ENCODE results near the gene MT1HL1. TPM values are rescaled to one million over a fixed set of nuclear protein-coding genes. Genes with fewer than 3 reads are reported as not detected.

Gene MT1HL1
- total RNA-seq, 3 donors from 2014 or later (not counting 1 experiment from before 2014, with no cell fraction given) = not detected

GRCh38 chr1:237045278-237046016, 41.2 kb upstream of the MT1HL1 start:
- intact Hi-C loops (cut with micrococcal nuclease) = no loop called here
- no peaks in the 10 kb centered on the region for H3K4me1 ChIP-seq (ENCODE audit: control insufficient read depth, insufficient read depth, low read length)
- 8% methylated on average over 1 of the region's 3 CpGs for WGBS (ENCODE audit: insufficient coverage)

GRCh38 chr1:237043846-237044636, 39.8 kb upstream of the MT1HL1 start:
- no peak overlapping the region for H3K27ac Mint-ChIP-seq
- H3K4me1 Mint-ChIP-seq = peaks cover 0 to 4% of the 10 kb centered on the region in 2 donors
- no peak for ATAC-seq
- intact Hi-C loops (cut with micrococcal nuclease) = no loop called here
- H3K27me3 ChIP-seq (ENCODE audit: control insufficient read depth, insufficient read depth, low read length) = peaks cover 16% of the 10 kb centered on the region
- no peak for DNase-seq
- H3K9me3 Mint-ChIP-seq = no peaks in the 10 kb centered on the region
- peaks cover 26 to 34% of the 10 kb centered on the region in 2 donors for H3K27me3 Mint-ChIP-seq (ENCODE audit: low read depth in 2 of 2)
- peaks cover 5% of the 10 kb centered on the region for H3K36me3 Mint-ChIP-seq
- no peak overlapping the region for H3K4me3 ChIP-seq (ENCODE audit: low read length)
- no peak overlapping the region for H3K4me3 Mint-ChIP-seq
- no peaks in the 10 kb centered on the region for H3K36me3 ChIP-seq (ENCODE audit: control insufficient read depth, insufficient read depth, low read length)
- no peak for TF ChIP-seq CTCF (IDR thresholded peaks at IDR 0.05)
- no peak overlapping the region for H3K27ac ChIP-seq (ENCODE audit: low read length)
- no peaks in the 10 kb centered on the region for H3K9me3 ChIP-seq (ENCODE audit: control insufficient read depth, insufficient read depth, low read length)
- WGBS (ENCODE audit: insufficient coverage) = 10% methylated on average over 11 of the region's 14 CpGs
- H3K4me1 ChIP-seq (ENCODE audit: control insufficient read depth, insufficient read depth, low read length) = no peaks in the 10 kb centered on the region

More at GRCh38 chr1:237045278-237046016, 41.2 kb upstream of the MT1HL1 start:
- H3K27me3 ChIP-seq (ENCODE audit: control insufficient read depth, insufficient read depth, low read length) = peaks cover 16% of the 10 kb centered on the region
- H3K27ac ChIP-seq (ENCODE audit: low read length) = no peak overlapping the region
- peaks cover 0 to 4% of the 10 kb centered on the region in 2 donors for H3K4me1 Mint-ChIP-seq
- no peak overlapping the region for H3K27ac Mint-ChIP-seq
- DNase-seq = no peak
- TF ChIP-seq CTCF (IDR thresholded peaks at IDR 0.05) = no peak
- H3K36me3 ChIP-seq (ENCODE audit: control insufficient read depth, insufficient read depth, low read length) = no peaks in the 10 kb centered on the region
- H3K36me3 Mint-ChIP-seq = peaks cover 5% of the 10 kb centered on the region
- ATAC-seq = no peak
- no peaks in the 10 kb centered on the region for H3K9me3 Mint-ChIP-seq
- H3K4me3 ChIP-seq (ENCODE audit: low read length) = no peak overlapping the region
- no peak overlapping the region for H3K4me3 Mint-ChIP-seq
- peaks cover 23 to 33% of the 10 kb centered on the region in 2 donors for H3K27me3 Mint-ChIP-seq (ENCODE audit: low read depth in 2 of 2)
- H3K9me3 ChIP-seq (ENCODE audit: control insufficient read depth, insufficient read depth, low read length) = no peaks in the 10 kb centered on the region

- H3K27me3 Mint-ChIP-seq (ENCODE audit: low read depth in 2 of 2) = peaks cover 26 to 34% of the 10 kb centered on the region in 2 donors
- Histone ChIP-seq H3K9me3 (ENCODE audit: control insufficient read depth, insufficient read depth, low read length) (no peaks in the 10 kb centered on the region), H3K36me3 (ENCODE audit: control insufficient read depth, insufficient read depth, low read length) (no peaks in the 10 kb centered on the region), H3K27ac (ENCODE audit: low read length) (no peak overlapping the region), H3K27me3 (ENCODE audit: control insufficient read depth, insufficient read depth, low read length) (peaks cover 16% of the 10 kb centered on the region), H3K4me1 (ENCODE audit: control insufficient read depth, insufficient read depth, low read length) (no peaks in the 10 kb centered on the region), H3K4me3 (ENCODE audit: low read length) (no peak overlapping the region)
- H3K9me3 Mint-ChIP-seq = no peaks in the 10 kb centered on the region
- intact Hi-C loops (cut with micrococcal nuclease) = no loop called here
- H3K4me3 Mint-ChIP-seq = no peak overlapping the region
- DNase-seq (no peak), ATAC-seq (no peak)
- 4% methylated on average over 55 of the region's 55 CpGs for WGBS (ENCODE audit: insufficient coverage)
- peaks cover 0 to 4% of the 10 kb centered on the region in 2 donors for H3K4me1 Mint-ChIP-seq
- H3K27ac Mint-ChIP-seq = no peak overlapping the region
- H3K36me3 Mint-ChIP-seq = peaks cover 5% of the 10 kb centered on the region
- no peak for TF ChIP-seq CTCF (IDR thresholded peaks at IDR 0.05)
Observed at GRCh38 chr1:237042892-237043576, 38.8 kb upstream of the MT1HL1 start.
